ENCODE results near the gene ZWILCH. TPM values are rescaled to one million over a fixed set of nuclear protein-coding genes. Genes with fewer than 3 reads are reported as not detected.

ZWILCH gene
- total and polyA plus RNA-seq, 9 of the 15 experiments (the other 6 are each of a cell fraction or from before 2014, with no cell fraction given), result 32.8 to 94.2 (median 52.1) TPM

- no TSS peak for BruUV-seq (replicated peaks)
- TF ChIP-seq TCFL5 (CRISPR knock-in tag; conservative IDR thresholded peaks at IDR 0.05) (no peak), PCBP2 (IDR thresholded peaks at IDR 0.05; ENCODE audit: low read depth, low read length, poor library complexity, severe bottlenecking) (no peak), RBM14 (IDR thresholded peaks at IDR 0.05; ENCODE audit: borderline replicate concordance, insufficient read depth, low read depth, low read length) (no peak), HNRNPK (IDR thresholded peaks at IDR 0.05; ENCODE audit: low read depth, low read length, poor library complexity, severe bottlenecking) (no peak), DIDO1 (tag; IDR thresholded peaks at IDR 0.05; ENCODE audit: low read depth) (no peak), DNMT1 (IDR thresholded peaks at IDR 0.05) (no peak), RBM25 (IDR thresholded peaks at IDR 0.05; ENCODE audit: low read depth, low read length, severe bottlenecking) (no peak), SOX6 (IDR thresholded peaks at IDR 0.05) (no peak), ZNF586 (CRISPR knock-in tag; conservative IDR thresholded peaks at IDR 0.05) (no peak), GTF2B (IDR thresholded peaks at IDR 0.05; ENCODE audit: extremely low read depth, insufficient read length) (no peak), ZNF407 (IDR thresholded peaks at IDR 0.05; ENCODE audit: low read depth) (no peak), TAL1 (IDR thresholded peaks at IDR 0.05) (no peak), PHTF2 (CRISPR knock-in tag; IDR thresholded peaks at IDR 0.05) (no peak)
- no peaks in the 10 kb centered on the region for H3K9me3 ChIP-seq (replicated peaks; ENCODE audit: control insufficient read depth, insufficient read depth, low read depth, low read length)
- CTCF ChIA-PET (ENCODE audit: low intra/inter-chr PET ratio), result no interaction called here
- H3K4me2 ChIP-seq (ENCODE audit: insufficient read depth, low read length), result no peak overlapping the region
- peaks cover 83% of the 10 kb centered on the region for H3K36me3 ChIP-seq (ENCODE audit: control insufficient read depth, insufficient read depth, low read length)
- H3K4me1 ChIP-seq (replicated peaks in 1 of 2; ENCODE audit: control insufficient read depth in 2 of 2, insufficient read depth in 2 of 2, low read length in 2 of 2), result no peaks in the 10 kb centered on the region
- no peaks in the 10 kb centered on the region for H3K9me1 ChIP-seq (ENCODE audit: control insufficient read depth, insufficient read depth, low read length)
- H3K9ac ChIP-seq (ENCODE audit: insufficient read depth in 1 of 2, low read depth in 2 of 2, low read length in 2 of 2), result no peak overlapping the region
- no peaks in the 10 kb centered on the region for H3K27me3 ChIP-seq (ENCODE audit: control insufficient read depth in 2 of 2, insufficient read depth in 2 of 2, low read length in 2 of 2)
- intact Hi-C loops (cut with micrococcal nuclease), result no loop called here
- POLR2A ChIA-PET, result interaction anchor here (0.8 to 1.1 kb wide), 3 partner anchors 18 to 84 kb away, joined by 3 read pairs; no protein-coding TSS in a partner anchor
- H4K20me1 ChIP-seq (replicated peaks; ENCODE audit: control insufficient read depth, insufficient read depth, low read length), result no peaks in the 10 kb centered on the region
- no peak overlapping the region for H3K4me3 ChIP-seq
- in situ Hi-C loops (cut with MboI), result no loop called here
- WGBS (ENCODE audit: insufficient coverage, low coverage, missing lambda C conversion rate), result 55% methylated on average over 4 of the region's 4 CpGs
- H3K27ac ChIP-seq (ENCODE audit: extremely low read depth, low read depth, low read length), result no peak overlapping the region
- no peak for ATAC-seq
- no peak for FAIRE-seq
- H2AFZ ChIP-seq (ENCODE audit: low read depth, low read length), result no peak overlapping the region
- DNase-seq (ENCODE audit: extremely low read depth in 1 of 4, low spot score in 3 of 4), result no peak
- H3K79me2 ChIP-seq (ENCODE audit: control insufficient read depth, insufficient read depth, low read length), result no peaks in the 10 kb centered on the region
Measured at GRCh38 chr15:66524838-66525237, 19.7 kb downstream of the ZWILCH start.
